Thoracic aorta (tissue), 2 donors: Measurements from ENCODE around the gene TEX2. TPM values are rescaled to one million over a fixed set of nuclear protein-coding genes. Genes with fewer than 3 reads are reported as not detected.

Source experiments
- ATAC-seq: fragments of 150-250 bp; one replicate; pipeline ENCODE4 v1.8.0; 2017; ENCODE audit warnings: low read depth; ENCODE audit not compliant: insufficient number of reproducible peaks, low FRiP score
- DNase-seq: peaks from one replicate; pipeline ENCODE4 v3.0.0-alpha.2; 2020; ENCODE audit warnings: low spot score
- H3K27ac ChIP-seq, 2 donors: fragments of 200-600 bp; sonication (generic); 1 replicate in 1 of 2; 2 replicates in 1 of 2; pipeline ENCODE4 v1.5.1; 2016; ENCODE audit warnings: mild to moderate bottlenecking in 2 of 2, moderate library complexity in 2 of 2
- H3K27me3 ChIP-seq: fragments of 200-600 bp; sonication (generic); replicated peaks from 2 replicates; pipeline ENCODE4 v1.6.0; 2016; ENCODE audit warnings: mild to moderate bottlenecking; ENCODE audit not compliant: insufficient read depth
- H3K36me3 ChIP-seq: fragments of 200-600 bp; sonication (generic); one replicate; pipeline ENCODE4 v1.5.1; 2016
- H3K4me1 ChIP-seq, 2 donors: fragments of 200-600 bp; sonication (generic); 1 replicate in 1 of 2; 2 replicates in 1 of 2; pipeline versions ENCODE4 v1.5.1 to v1.6.0; 2016; ENCODE audit warnings: low read depth in 2 of 2, mild to moderate bottlenecking in 1 of 2; ENCODE audit not compliant: control insufficient read depth in 1 of 2
- H3K4me3 ChIP-seq: fragments of 200-600 bp; sonication (generic); 2 replicates; pipeline ENCODE4 v1.5.1; 2016; ENCODE audit warnings: mild to moderate bottlenecking
- H3K9me3 ChIP-seq: fragments of 200-600 bp; sonication (generic); 2 replicates; pipeline ENCODE4 v1.5.1; 2016
- total RNA-seq, 2 donors: library from RNA; depleted of rRNA; stranded (reverse); fragments of >200 nt; gene quantifications; one replicate each; pipeline versions ENCODE4 v1.1.0 to v1.2.3, GENCODE V29; 2016
- TF ChIP-seq, protein P1 (sequence below): fragments of 200-600 bp; sonication (generic); IDR thresholded peaks from one replicate; pipeline ENCODE4 v1.5.1; 2019; ENCODE audit warnings: antibody characterized with exemption

Gene TEX2
- total RNA-seq, 2 donors from 2014 or later = 27.5 to 70.7 TPM

DNA sequence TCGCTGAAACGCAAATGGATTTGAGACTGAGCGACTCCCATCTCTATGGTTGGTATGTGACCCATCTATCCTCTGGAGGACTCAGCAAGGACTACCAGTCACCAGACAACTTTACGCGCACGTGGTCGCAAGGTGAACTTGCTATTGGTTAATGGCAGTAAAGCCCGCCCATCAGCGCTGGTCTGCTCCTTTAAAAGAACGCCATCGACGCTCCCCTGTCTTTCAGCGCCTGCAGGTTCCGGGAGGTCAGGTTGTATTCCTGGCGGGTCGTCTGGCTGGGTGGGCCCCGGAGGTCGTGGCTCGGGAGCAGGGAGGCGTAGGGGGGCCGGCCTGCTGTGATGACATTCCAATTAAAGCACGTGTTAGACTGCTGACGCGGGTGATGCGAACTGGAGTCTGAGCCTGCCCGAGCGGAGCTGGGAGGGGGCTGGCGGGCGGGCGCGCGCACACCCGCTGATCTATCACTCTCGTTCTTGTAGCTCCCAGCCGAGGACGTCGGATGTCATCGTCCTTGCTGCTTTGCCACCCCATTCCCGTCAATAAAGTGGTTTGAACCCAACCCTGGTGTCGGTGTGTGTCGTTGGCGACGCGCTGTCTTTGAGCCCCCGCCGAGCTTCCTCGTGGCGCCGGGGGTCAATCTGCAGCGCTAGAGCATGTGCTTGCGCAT, 117.2 kb downstream of the TEX2 start:
- peak; percentile 97 for ATAC-seq
- Histone ChIP-seq H3K27me3 (no peaks in the 10 kb centered on the region), H3K4me1 (peaks cover 5 to 39% of the 10 kb centered on the region in 2 donors)

DNA sequence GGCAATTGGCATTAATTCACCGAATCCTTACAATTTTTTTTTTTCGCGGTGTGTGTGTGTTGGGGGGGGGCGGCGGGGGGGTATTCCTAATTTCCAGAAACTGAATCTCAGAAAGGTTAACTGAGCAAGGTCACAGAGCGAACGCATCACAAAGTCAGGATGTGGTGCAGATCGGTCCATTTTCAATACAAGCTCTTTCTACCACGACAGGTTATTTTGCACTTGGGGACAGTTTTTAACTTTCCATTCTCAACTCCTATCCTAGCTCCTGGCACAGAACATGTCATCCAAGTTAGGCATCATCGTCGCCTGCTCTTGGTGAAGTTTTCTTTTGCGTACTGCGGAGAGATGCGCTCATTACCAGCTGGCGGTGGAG, 117.7 kb downstream of the TEX2 start:
- H3K4me1 ChIP-seq = peaks cover 5 to 34% of the 10 kb centered on the region in 2 donors
- no peaks in the 10 kb centered on the region for H3K27me3 ChIP-seq
- ATAC-seq (no peak), DNase-seq (no peak)
- no peaks in the 10 kb centered on the region for H3K36me3 ChIP-seq
- H3K4me3 ChIP-seq = peak overlapping the region; percentile 89
- TF ChIP-seq, protein P1, sequence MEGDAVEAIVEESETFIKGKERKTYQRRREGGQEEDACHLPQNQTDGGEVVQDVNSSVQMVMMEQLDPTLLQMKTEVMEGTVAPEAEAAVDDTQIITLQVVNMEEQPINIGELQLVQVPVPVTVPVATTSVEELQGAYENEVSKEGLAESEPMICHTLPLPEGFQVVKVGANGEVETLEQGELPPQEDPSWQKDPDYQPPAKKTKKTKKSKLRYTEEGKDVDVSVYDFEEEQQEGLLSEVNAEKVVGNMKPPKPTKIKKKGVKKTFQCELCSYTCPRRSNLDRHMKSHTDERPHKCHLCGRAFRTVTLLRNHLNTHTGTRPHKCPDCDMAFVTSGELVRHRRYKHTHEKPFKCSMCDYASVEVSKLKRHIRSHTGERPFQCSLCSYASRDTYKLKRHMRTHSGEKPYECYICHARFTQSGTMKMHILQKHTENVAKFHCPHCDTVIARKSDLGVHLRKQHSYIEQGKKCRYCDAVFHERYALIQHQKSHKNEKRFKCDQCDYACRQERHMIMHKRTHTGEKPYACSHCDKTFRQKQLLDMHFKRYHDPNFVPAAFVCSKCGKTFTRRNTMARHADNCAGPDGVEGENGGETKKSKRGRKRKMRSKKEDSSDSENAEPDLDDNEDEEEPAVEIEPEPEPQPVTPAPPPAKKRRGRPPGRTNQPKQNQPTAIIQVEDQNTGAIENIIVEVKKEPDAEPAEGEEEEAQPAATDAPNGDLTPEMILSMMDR = peak; percentile 17
- H3K9me3 ChIP-seq = no peaks in the 10 kb centered on the region
- H3K27ac ChIP-seq = peak overlapping the region; percentile 86 to 93

More for the DNA sequence above, 117.2 kb downstream of the TEX2 start:
- Histone ChIP-seq H3K4me3 (peak overlapping the region; percentile 89), H3K36me3 (no peaks in the 10 kb centered on the region), H3K27ac (peak overlapping the region; percentile 86 to 93), H3K9me3 (no peaks in the 10 kb centered on the region)
- DNase-seq = peak; percentile 96
- TF ChIP-seq, protein P1 = no peak

DNA sequence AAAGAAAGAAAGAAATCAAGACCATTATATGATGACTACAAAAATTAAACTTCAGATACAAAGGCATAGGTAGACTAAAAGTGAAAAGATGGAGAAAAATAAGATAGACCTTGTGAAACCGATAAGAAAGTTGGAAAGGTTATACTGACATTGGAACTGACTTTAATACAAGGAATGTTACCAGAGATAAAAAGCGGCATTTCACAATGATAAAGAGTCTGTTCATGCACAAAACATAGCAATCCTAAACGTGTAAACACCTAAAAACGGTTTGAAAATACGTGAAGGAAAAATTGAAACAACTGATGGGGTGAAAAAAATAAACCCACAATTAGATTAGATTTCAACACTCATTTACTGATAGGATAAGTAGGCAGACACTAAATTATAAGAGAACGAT, 123.5 kb downstream of the TEX2 start:
- ATAC-seq (no peak), DNase-seq (no peak)
- Histone ChIP-seq H3K9me3 (no peaks in the 10 kb centered on the region), H3K36me3 (no peaks in the 10 kb centered on the region), H3K27ac (no peak overlapping the region), H3K4me1 (no peaks in the 10 kb centered on the region), H3K27me3 (no peaks in the 10 kb centered on the region), H3K4me3 (no peak overlapping the region)
- TF ChIP-seq, protein P1 = no peak

DNA sequence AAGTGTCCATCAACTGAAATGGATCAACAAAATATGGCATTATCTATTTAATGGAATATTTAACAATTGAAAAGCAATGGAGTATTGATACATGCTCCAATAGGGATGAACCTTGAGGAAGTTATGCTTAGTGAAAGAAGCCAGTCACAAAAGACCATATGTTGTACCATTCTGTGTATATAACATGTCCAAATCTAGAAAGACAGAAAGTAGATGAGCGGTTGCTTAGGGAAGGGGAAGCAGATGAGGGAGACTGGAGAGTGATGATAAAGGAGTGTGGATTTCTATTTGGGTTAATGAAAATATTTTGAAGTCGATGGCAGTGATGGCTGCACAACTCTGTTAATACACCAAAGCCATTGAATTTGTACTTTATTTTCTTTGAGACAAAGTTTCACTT, 124.6 kb downstream of the TEX2 start:
- H3K4me1 ChIP-seq = no peaks in the 10 kb centered on the region
- no peak overlapping the region for H3K27ac ChIP-seq
- TF ChIP-seq, protein P1 = no peak
- no peak for DNase-seq
- H3K36me3 ChIP-seq = no peaks in the 10 kb centered on the region
- no peak for ATAC-seq
- H3K4me3 ChIP-seq = no peak overlapping the region
- no peaks in the 10 kb centered on the region for H3K27me3 ChIP-seq
- no peaks in the 10 kb centered on the region for H3K9me3 ChIP-seq

DNA sequence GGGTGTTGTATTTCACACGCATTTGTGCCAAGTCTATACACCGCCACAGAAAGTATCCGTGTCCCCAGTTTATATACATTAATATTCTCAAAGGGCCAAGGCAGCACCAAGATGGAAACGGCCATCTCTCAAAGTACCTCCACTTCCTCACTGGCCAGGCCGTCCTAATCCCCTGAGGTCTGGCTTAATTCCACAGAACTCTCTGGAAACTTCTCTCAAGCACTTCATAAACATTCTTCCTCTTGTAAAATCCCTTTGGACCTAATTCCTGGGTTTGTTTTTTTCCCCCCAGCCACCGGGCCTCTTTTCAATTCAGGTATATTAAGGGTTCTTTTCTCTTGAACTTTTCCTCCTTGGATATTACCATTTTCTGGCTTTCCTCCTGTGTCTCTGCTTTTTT, 128.1 kb downstream of the TEX2 start:
- no peak overlapping the region for H3K27ac ChIP-seq
- no peaks in the 10 kb centered on the region for H3K27me3 ChIP-seq
- ATAC-seq (no peak), DNase-seq (no peak)
- TF ChIP-seq, protein P1 = no peak
- H3K4me1 ChIP-seq = peaks cover 0 to 13% of the 10 kb centered on the region in 2 donors
- H3K36me3 ChIP-seq = no peaks in the 10 kb centered on the region
- H3K4me3 ChIP-seq = no peak overlapping the region
- no peaks in the 10 kb centered on the region for H3K9me3 ChIP-seq
